ENCODE data around the gene ASAP2.

ASAP2 gene

DNA sequence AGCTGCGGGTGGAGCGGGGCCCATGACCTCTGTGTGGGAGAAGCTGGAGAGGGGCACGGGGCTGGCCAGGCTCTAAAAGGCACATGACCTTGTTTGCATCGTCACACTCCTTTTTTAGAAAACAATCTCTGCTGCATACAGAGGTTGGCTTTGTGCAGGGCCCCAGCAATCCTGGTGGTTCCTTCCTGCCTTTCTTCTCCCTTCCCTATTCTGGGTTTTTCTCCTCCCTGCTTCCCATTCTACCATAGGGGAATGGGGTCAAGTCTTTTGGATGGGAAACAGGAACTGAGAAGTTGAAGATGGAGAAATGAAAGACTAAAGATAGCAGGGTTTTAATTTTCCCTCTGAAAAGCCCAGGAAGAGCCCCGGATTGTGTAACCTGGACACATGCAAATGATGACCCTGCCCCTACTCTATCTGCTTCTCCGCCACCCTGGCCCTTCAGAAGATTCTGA is 53.9 kb downstream of the ASAP2 start:
- TF ChIP-seq, protein P1, sequence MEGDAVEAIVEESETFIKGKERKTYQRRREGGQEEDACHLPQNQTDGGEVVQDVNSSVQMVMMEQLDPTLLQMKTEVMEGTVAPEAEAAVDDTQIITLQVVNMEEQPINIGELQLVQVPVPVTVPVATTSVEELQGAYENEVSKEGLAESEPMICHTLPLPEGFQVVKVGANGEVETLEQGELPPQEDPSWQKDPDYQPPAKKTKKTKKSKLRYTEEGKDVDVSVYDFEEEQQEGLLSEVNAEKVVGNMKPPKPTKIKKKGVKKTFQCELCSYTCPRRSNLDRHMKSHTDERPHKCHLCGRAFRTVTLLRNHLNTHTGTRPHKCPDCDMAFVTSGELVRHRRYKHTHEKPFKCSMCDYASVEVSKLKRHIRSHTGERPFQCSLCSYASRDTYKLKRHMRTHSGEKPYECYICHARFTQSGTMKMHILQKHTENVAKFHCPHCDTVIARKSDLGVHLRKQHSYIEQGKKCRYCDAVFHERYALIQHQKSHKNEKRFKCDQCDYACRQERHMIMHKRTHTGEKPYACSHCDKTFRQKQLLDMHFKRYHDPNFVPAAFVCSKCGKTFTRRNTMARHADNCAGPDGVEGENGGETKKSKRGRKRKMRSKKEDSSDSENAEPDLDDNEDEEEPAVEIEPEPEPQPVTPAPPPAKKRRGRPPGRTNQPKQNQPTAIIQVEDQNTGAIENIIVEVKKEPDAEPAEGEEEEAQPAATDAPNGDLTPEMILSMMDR (IDR thresholded peaks at IDR 0.05; ENCODE audit: insufficient read depth, low read length), result no peak
- TF ChIP-seq GABPA (IDR thresholded peaks at IDR 0.05; ENCODE audit: low read depth), result no peak
- TF ChIP-seq POLR2AphosphoS5 (IDR thresholded peaks at IDR 0.05; ENCODE audit: low read depth), result no peak
- TF ChIP-seq REST (IDR thresholded peaks at IDR 0.05; ENCODE audit: insufficient replicate concordance, low read depth), result no peak
- TF ChIP-seq SPI1 (IDR thresholded peaks at IDR 0.05; ENCODE audit: borderline replicate concordance, low read depth), result no peak
- DNase-seq (ENCODE audit: low read depth in 1 of 2, low spot score in 1 of 2), result no peak
- Histone ChIP-seq H3K4me3 (replicated peaks; ENCODE audit: insufficient read depth, low read length) (no peak overlapping the region), H3K27me3 (ENCODE audit: insufficient read depth, poor library complexity, severe bottlenecking) (no peaks in the 10 kb centered on the region), H3K27ac (replicated peaks) (no peak overlapping the region)

DNA sequence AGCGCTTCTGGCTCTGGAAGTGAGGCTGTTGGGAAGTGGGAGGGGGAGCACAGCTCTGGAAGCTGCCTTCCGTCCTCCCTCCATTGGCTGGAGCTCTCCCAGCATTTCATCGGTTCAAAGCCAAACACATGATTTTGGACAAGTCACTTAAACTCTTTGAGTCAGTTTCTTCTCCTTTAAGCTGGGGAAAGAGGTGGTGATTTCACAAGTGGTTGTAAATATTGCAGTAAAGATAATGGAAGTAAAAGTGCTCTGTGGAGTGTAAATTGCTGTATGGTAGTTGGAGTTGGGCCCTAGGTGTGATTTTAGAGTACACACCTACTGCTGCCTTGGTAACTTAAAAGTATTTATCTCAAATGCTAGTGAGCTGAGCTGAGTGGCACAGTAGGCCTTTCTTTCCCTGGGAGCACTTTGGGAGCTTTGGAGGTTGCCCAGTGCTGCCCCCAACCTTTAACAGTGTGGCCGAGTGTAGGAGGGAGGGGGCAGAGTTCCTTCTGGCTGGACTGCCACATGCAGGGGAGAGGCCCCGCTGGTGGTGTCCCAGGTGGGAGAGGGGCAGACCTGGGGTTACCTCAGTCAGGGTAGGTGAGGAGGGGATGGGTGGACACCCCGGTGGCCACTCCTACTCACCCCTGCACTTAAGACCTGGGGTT is 54.7 kb downstream of the ASAP2 start:
- no peak for DNase-seq (ENCODE audit: low read depth in 1 of 2, low spot score in 1 of 2)
- TF ChIP-seq GABPA (IDR thresholded peaks at IDR 0.05; ENCODE audit: low read depth) (no peak), SPI1 (IDR thresholded peaks at IDR 0.05; ENCODE audit: borderline replicate concordance, low read depth) (no peak), POLR2AphosphoS5 (IDR thresholded peaks at IDR 0.05; ENCODE audit: low read depth) (no peak), REST (IDR thresholded peaks at IDR 0.05; ENCODE audit: insufficient replicate concordance, low read depth) (no peak)
- TF ChIP-seq, protein P1 (IDR thresholded peaks at IDR 0.05; ENCODE audit: insufficient read depth, low read length), result no peak
- H3K27me3 ChIP-seq (ENCODE audit: insufficient read depth, poor library complexity, severe bottlenecking), result no peaks in the 10 kb centered on the region
- no peak overlapping the region for H3K27ac ChIP-seq (replicated peaks)
- no peak overlapping the region for H3K4me3 ChIP-seq (replicated peaks; ENCODE audit: insufficient read depth, low read length)

- no peaks in the 10 kb centered on the region for H3K27me3 ChIP-seq (ENCODE audit: insufficient read depth, poor library complexity, severe bottlenecking)
- H3K4me3 ChIP-seq (replicated peaks; ENCODE audit: insufficient read depth, low read length), result no peak overlapping the region
- TF ChIP-seq GABPA (IDR thresholded peaks at IDR 0.05; ENCODE audit: low read depth) (no peak), POLR2AphosphoS5 (IDR thresholded peaks at IDR 0.05; ENCODE audit: low read depth) (no peak), REST (IDR thresholded peaks at IDR 0.05; ENCODE audit: insufficient replicate concordance, low read depth) (no peak), SPI1 (IDR thresholded peaks at IDR 0.05; ENCODE audit: borderline replicate concordance, low read depth) (no peak)
- TF ChIP-seq, protein P1 (IDR thresholded peaks at IDR 0.05; ENCODE audit: insufficient read depth, low read length), result no peak
- no peak overlapping the region for H3K27ac ChIP-seq (replicated peaks)
- no peak for DNase-seq (ENCODE audit: low read depth in 1 of 2, low spot score in 1 of 2)
These were observed 56.1 kb downstream of the ASAP2 start for GRCh38 chr2:9262671-9263171.
